HG02763 (cell line): ENCODE results near the gene RPS19.
"Not testable (repeated sequence)": the region's sequence is repeated elsewhere in the genome, so short reads cannot be mapped to it uniquely, and the experiment has no call there.

Source experiments
- ATAC-seq: cut with Tn5 transposase; IDR thresholded peaks from one replicate; pipeline ENCODE4 v1.9.1; 2021; ENCODE audit warnings: mild to moderate bottlenecking, moderate library complexity; ENCODE audit not compliant: unreplicated experiment

The RPS19 gene

GRCh38 chr19:41859213-41859617 lies 840 bp upstream of the RPS19 start:
- ATAC-seq, result no peak

DNA sequence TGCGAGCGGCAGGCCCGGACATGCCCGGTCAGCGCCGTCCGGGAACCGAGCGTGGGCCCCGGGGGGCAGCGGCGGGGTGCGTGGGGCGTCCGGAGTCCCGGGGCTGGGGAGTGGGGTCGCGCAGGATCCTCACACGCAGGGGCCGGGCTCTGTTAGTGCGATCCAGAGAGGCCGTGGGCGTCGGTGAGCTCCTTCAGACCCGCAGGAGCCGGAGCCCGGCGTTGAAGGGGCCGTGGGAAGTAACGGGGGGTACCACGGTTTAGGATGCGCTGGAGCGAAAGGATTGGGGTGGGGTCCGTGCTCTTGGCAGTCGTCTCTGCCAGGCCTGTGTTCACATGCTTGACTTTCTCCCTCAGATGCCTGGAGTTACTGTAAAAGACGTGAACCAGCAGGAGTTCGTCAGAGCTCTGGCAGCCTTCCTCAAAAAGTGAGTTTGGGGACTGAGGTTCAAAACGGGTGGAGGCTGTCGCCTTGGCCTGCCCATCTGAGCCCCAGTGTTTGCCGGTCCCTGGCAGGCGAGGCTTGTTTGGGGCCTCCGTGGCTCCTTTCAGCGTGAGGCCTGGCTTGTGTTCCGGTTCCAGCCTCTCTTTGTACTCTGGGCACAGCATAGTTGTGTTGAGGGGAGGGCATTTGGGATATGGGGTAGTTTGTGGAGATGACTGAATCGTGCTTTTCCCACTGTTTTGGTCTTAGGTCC lies 512 bp downstream of the RPS19 start:
- no peak for ATAC-seq

DNA sequence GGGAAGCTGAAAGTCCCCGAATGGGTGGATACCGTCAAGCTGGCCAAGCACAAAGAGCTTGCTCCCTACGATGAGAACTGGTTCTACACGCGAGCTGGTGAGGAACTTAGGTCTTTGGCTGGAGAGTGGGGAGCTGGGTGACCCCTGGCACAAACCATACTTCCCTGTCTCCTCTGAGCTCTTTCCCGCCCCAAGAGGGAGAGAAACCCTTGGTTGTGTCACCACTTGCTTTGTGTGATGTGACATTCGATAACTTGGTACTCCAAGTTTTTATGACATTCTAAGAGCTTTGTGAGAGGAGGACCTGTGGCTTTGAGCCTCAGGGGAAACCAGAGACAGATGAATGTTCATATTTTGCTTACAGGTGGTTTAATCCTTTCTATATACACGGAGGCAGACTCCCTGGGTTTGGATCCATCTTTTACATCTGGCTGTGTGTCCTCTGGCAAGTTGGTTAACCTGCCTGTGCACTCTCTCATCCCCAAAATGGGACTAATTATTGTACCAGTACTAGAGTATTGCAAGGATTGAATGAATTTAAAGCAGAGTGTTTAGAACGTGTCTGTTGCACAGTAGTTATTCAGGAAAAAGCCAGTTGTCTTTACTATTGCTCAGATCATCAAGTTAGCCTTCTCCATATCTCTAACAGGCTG lies 1.2 kb downstream of the RPS19 start:
- ATAC-seq, result no peak

DNA sequence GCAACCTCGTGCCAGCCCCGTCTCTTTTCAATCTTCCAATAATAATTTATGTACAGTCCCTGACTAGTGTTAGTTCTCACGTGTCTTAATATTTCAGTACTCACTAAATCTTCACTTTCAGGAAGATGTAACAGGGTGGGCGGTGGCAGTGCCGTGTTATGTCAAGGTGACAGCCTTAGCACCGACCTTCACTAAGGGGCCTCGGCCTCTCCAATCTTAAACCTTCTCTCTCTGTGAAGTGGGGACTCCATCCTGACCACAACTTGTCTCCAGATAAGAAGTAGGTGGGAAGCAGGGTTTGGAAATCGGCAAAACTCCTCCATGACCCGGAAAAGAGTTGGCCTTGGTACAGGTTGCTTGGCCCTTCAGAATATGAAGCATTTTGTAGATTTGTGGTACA lies 1.8 kb downstream of the RPS19 start:
- no peak for ATAC-seq

GRCh38 chr19:41862445-41862986 lies 2.5 kb downstream of the RPS19 start:
- ATAC-seq, result no peak

DNA sequence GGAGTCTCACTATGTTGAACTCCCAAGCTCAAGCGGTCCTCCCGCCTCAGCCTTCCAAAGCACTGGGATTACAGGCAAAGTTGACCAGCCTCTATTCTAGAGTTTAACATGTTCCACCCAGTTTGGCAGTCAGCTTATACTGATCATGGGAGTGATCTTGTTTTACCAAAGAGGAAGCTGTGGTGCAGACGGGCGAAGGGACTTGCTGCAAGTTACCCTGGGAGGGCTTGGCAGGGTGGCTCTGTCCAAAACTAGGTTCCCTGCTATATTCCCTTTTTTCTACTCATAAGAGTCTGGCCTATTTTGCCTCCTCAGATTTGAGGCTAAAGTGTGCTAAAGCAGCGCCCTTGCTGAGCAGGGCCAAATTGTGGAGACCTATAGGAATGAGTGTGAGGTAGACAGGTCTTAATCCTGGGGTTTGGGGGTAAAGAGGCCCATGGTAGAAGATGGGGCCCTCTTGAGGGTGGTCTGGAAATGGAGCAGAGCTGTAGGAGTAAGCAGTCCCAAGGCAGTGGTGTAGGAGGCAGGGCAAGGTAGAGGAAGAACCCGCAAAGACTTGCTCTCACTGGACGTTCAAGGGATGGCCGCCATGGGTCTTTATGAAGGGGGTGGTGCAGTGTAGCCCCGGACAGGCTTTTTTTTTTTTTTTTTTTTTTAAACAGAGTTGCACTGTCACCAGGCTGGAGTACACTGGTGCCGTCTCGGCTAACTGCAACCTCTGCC lies 3.3 kb downstream of the RPS19 start:
- no peak for ATAC-seq

DNA sequence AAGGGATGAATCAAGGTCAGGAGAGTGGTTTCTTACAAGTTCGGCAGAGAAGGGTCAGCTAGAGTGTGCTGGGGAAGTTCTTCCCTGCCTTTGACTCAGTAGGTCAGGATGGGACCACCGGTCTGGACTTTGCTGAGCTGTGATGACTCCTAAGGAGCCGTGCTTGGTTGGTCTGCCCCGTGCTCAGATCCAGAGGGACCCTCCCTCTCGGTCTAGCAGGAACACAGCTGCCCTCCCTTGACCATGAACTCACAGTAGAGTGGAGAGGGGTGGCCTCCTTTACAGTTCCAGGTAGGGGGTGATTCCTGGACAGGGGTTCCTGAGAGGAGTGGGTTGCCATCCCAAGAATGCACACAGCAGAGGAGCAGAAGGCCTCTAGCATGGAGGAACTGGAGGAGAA lies 4.3 kb downstream of the RPS19 start:
- ATAC-seq, result no peak

DNA sequence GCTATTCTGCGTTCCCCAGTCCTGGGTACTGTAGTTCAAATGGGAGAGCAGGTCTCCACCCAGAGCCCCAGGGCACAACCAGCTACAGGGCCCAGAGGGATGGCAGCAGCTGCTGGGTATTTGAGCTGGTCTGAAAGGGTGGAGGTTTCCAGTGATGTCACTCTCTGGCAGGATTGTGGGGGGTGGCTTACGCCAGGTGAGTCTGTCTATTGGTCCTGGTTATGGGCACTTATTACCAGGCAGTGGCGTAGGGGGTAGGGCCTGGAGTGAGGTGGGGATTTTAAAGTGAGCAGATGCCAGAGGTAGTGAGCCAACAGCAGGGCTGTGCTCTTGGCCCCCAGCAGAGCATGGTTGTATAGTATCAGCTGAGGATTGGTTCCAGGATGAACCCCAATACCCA lies 6.2 kb downstream of the RPS19 start:
- no peak for ATAC-seq

GRCh38 chr19:41868120-41868988 lies 8.3 kb downstream of the RPS19 start:
- no peak for ATAC-seq

DNA sequence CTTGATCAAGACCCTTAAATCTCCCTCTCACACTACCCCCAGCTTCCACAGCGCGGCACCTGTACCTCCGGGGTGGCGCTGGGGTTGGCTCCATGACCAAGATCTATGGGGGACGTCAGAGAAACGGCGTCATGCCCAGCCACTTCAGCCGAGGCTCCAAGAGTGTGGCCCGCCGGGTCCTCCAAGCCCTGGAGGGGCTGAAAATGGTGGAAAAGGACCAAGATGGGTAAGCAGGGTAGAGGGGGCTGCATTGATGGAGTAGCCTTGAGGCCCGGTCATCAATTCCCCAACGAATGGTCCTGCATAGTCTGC lies 8.9 kb downstream of the RPS19 start:
- ATAC-seq, result no peak

- no peak for ATAC-seq
These were observed 9.4 kb downstream of the RPS19 start for GRCh38 chr19:41869374-41869955.

GRCh38 chr19:41870401-41870873 lies 10.4 kb downstream of the RPS19 start:
- ATAC-seq, result no peak

DNA sequence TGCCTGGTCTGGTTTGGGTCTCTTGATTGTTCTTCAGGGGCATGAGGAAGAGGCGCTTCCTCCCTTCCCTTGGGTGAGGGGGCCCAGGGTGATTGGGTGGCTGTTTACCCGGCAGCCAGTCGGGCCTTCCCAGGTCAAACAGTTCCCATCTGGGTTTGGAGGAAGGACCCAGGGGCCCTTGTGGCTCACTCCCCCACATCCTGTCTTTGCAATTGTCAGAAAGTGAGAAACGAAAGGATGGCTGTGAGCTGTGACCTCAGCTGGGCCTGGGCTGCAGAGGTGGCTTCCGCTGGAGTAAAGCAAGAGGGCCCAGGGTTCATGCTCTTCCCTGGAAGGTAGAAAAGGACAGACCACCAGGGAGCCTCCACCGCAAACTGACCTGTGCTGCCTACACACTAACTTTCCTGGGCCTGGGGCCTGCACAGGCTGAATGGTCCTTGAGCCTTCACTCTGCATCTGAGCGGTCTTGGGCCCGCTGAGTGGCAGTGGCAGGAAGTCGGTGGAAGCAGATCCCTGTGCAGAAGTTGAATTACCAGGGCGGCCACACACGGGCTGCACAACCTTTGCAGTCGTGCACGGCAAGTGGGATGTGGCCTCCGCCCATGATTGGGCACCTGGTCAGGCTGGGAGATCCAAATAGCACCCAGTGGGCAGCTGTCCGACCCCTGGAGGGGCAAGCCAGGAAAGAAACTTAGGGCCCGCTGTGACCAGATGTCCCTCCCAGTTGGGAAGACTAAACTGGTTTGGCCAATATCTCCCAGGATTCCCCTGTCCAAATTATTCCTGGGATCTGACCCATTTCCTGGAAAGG lies 11.7 kb downstream of the RPS19 start:
- peak; percentile 51 for ATAC-seq

DNA sequence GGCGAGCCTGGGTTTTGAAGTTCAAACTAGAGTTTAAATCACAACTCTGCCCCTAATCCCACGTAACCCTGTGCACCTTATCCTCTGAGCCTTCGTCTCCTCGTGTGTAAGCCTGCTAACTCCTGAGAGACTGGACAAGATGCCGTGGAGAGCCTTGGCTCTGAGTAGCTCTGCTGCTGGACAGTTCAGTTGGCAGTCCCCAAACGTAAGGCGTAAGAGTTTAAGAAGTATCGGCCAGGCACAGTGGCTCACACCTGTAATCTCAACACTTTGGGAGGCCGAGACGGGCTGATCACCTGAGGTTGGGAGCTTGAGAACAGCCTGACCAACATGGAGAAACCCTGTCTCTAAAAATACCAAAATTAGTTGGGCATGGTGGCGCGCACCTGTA lies 12.3 kb downstream of the RPS19 start:
- ATAC-seq, result no peak

GRCh38 chr19:41872775-41873647 lies 13.0 kb downstream of the RPS19 start:
- ATAC-seq, result no peak

DNA sequence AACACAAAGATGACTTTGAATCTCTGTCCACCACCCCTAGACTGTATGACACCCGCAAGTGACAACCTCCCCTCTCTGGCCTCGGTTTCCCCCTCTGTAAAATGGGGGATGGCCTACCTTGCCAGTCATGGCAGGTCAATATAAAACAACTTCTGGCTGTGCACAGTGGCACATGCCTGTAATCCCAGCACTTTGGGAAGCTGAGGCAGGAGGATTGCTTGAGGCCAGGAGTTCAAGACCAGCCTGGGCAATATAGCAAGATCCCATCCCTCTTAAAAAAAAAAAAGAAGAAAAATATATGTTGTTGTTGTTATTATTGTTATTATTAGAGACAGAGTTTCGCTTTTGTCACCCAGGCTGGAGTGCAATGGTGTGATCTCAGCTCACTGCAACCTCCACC lies 15.9 kb downstream of the RPS19 start:
- ATAC-seq, result not testable (repeated sequence)

DNA sequence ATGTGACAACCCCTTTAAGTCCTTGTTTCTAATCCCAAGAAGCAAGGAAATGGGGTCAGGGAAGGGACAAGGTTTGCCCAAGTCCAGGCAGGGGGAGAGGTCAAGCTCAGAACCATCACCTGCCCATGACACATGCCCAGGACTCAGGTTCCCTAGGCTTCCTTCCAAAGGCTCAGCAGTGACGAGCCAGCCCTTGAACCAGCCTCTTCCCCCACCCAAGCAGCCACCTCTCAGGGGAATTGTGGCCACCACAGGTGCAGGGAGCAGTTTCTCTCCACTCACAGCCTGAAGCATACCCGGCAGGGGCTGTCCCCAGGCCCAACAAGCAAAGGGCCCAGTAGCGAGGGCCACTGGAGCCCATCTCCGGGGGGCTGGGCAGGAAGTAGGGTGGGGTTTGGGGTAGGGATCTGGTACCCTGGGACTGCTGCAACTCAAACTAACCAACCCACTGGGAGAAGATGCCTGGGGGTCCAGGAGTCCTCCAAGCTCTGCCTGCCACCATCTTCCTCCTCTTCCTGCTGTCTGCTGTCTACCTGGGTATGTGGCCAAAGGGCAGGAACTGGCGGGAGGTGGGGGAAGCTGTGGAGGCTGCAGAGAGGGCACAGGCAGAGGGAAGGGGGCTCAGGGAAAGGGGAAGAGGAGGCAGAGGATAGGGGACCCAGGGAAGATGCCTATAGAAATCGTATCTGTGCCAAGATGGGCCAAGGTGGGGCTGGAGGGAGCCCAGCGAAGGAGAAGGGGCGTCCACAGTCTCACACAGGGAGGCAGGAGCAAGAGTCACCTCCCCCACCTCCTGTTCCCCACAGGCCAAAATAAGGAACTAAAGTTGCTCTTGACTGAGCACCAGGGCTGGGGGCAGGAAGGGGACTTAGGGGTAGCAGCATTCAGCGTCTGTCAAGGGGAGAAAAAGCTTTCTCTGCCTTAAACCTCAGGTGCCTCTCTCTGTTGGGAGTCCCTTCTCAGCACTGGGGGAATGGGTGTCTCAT lies 17.1 kb downstream of the RPS19 start, which contains the start of gene CD79A:
Gene CD79A, plus strand, starts transcription at position 433 of the 986 bp plus-strand sequence. Its CDS starts 26 bp downstream, at position 459.
- peak; percentile 73 for ATAC-seq
